Posterior vena cava (tissue), 2 donors: ENCODE results near the gene SOCS1. TPM values are rescaled to one million over a fixed set of nuclear protein-coding genes. Genes with fewer than 3 reads are reported as not detected.

Source experiments
- DNase-seq: peaks from one replicate; pipeline ENCODE4 v3.0.0-alpha.2; 2020; ENCODE audit warnings: low spot score
- intact Hi-C, 2 donors: fragments of 100-400 bp; cut with DNase I; formaldehyde crosslinking; loops; one replicate each; pipeline versions ENCODE4 v1.14.1 to v1.14.2; 2022 to 2023
- total RNA-seq, 2 donors: library from RNA; stranded (reverse); fragmentation: NEBNext Ultra II Directional; extraction: Animal tissue kit (Norgen Biotek cat#: 25700); gene quantifications; one replicate each; pipeline ENCODE4 v1.2.1, GENCODE V29; 2021
- donor health status: DM: yes; HTN: yes; CAD: no.
- donor health status: DM: yes; HTN: yes; CAD: no.

SOCS1 gene
- total RNA-seq, 2 donors from 2014 or later: 7.5 to 7.7 TPM

GRCh38 chr16:11215935-11216556, 40.0 kb downstream of the SOCS1 start:
- no peak for DNase-seq
- intact Hi-C loops: no loop called here

GRCh38 chr16:11213799-11214198, 42.2 kb downstream of the SOCS1 start:
- no peak for DNase-seq
- intact Hi-C loops: no loop called here

GRCh38 chr16:11213373-11213772, 42.6 kb downstream of the SOCS1 start:
- intact Hi-C loops: no loop called here
- no peak for DNase-seq

- intact Hi-C loops: no loop called here
- DNase-seq: no peak
Observed at GRCh38 chr16:11212798-11213196, 43.2 kb downstream of the SOCS1 start.

GRCh38 chr16:11211977-11212797, 43.8 kb downstream of the SOCS1 start:
- no peak for DNase-seq
- intact Hi-C loops: no loop called here

GRCh38 chr16:11211061-11211976, 44.7 kb downstream of the SOCS1 start:
- intact Hi-C loops: no loop called here
- DNase-seq: no peak

GRCh38 chr16:11210260-11210659, 45.7 kb downstream of the SOCS1 start:
- intact Hi-C loops: no loop called here
- DNase-seq: no peak

- intact Hi-C loops: no loop called here
- no peak for DNase-seq
Observed at GRCh38 chr16:11208916-11209665, 46.9 kb downstream of the SOCS1 start.

GRCh38 chr16:11207646-11208045, 48.4 kb downstream of the SOCS1 start:
- intact Hi-C loops: no loop called here
- no peak for DNase-seq

- no peak for DNase-seq
Observed at GRCh38 chr16:11205754-11206581, 50.0 kb downstream of the SOCS1 start.

GRCh38 chr16:11205065-11205699, 50.8 kb downstream of the SOCS1 start:
- no peak for DNase-seq
- intact Hi-C loops: no loop called here

More at GRCh38 chr16:11205754-11206581, 50.0 kb downstream of the SOCS1 start:
- intact Hi-C loops: no loop called here

- DNase-seq: no peak
- intact Hi-C loops: no loop called here
Observed at GRCh38 chr16:11204513-11205047, 51.4 kb downstream of the SOCS1 start.

Other genes with a start within 250 kb of the SOCS1 start
- not detected for gene TNP2, start 13.1 kb upstream of the SOCS1 start, total RNA-seq
- not detected for gene PRM3, start 17.4 kb upstream of the SOCS1 start, total RNA-seq
- not detected for gene PRM2, start 20.3 kb upstream of the SOCS1 start, total RNA-seq
- gene PRM1, start 25.1 kb upstream of the SOCS1 start, total RNA-seq: not detected
- 1 to 10 TPM in 1 of 2 donors, under 1 TPM in 1; 0.67 to 1.4 TPM for gene RMI2, start 89.3 kb upstream of the SOCS1 start, total RNA-seq